ENCODE data around the gene UNCX.
"Not testable (repeated sequence)": the region's sequence is repeated elsewhere in the genome, so short reads cannot be mapped to it uniquely, and the experiment has no call there.

UNCX gene

GRCh38 chr7:1259621-1260243 is 27.1 kb downstream of the UNCX start:
- DNase-seq, result no peak

GRCh38 chr7:1260244-1260635 is 27.6 kb downstream of the UNCX start:
- DNase-seq, result no peak

- not testable (repeated sequence) for DNase-seq
Observed at GRCh38 chr7:1261036-1261435, 28.4 kb downstream of the UNCX start.

GRCh38 chr7:1262441-1262840 is 29.8 kb downstream of the UNCX start:
- DNase-seq, result no peak

- no peak for DNase-seq
Observed at GRCh38 chr7:1263391-1263951, 30.8 kb downstream of the UNCX start.

GRCh38 chr7:1264345-1265280 is 31.9 kb downstream of the UNCX start:
- no peak for DNase-seq

GRCh38 chr7:1267016-1267900 is 34.6 kb downstream of the UNCX start:
- no peak for DNase-seq

GRCh38 chr7:1268076-1268815 is 35.6 kb downstream of the UNCX start:
- no peak for DNase-seq

- no peak for DNase-seq
Observed at GRCh38 chr7:1268866-1269265, 36.2 kb downstream of the UNCX start.

- DNase-seq, result no peak
Observed at GRCh38 chr7:1269336-1269890, 36.7 kb downstream of the UNCX start.

GRCh38 chr7:1270181-1270580 is 37.5 kb downstream of the UNCX start:
- DNase-seq, result no peak

GRCh38 chr7:1271046-1271445 is 38.4 kb downstream of the UNCX start:
- no peak for DNase-seq

GRCh38 chr7:1271656-1272055 is 39.0 kb downstream of the UNCX start:
- DNase-seq, result no peak

GRCh38 chr7:1272136-1272535 is 39.5 kb downstream of the UNCX start:
- not testable (repeated sequence) for DNase-seq

- no peak for DNase-seq
Observed at GRCh38 chr7:1274121-1274875, 41.6 kb downstream of the UNCX start.

- no peak for DNase-seq
Observed at GRCh38 chr7:1274876-1275375, 42.3 kb downstream of the UNCX start.

GRCh38 chr7:1275451-1276381 is 43.0 kb downstream of the UNCX start:
- no peak for DNase-seq

- no peak for DNase-seq
Observed at GRCh38 chr7:1276626-1277175, 44.0 kb downstream of the UNCX start.

GRCh38 chr7:1278543-1278942 is 45.9 kb downstream of the UNCX start:
- DNase-seq, result no peak
